Right lobe of liver (tissue), 6 donors: ENCODE data around the gene ACP3. TPM values are rescaled to one million over a fixed set of nuclear protein-coding genes. Genes with fewer than 3 reads are reported as not detected.

Experiments
- ATAC-seq, 4 donors: fragments of 200-7000 bp; cut with Tn5 transposase; one replicate each; pipeline ENCODE4 v1.9.1; 2020; ENCODE audit warnings: mild to moderate bottlenecking in 4 of 4, moderate library complexity in 4 of 4
- DNase-seq, 3 donors: peaks; one replicate each; pipeline ENCODE4 v3.0.0-alpha.2; 2020
- H3K27ac ChIP-seq, 3 donors: fragments of 200-600 bp; one replicate each; pipeline ENCODE4 v1.8.0; 2022
- H3K27me3 ChIP-seq, 2 donors: fragments of 200-600 bp; one replicate each; pipeline ENCODE4 v1.8.0; 2022
- H3K36me3 ChIP-seq, 4 donors: fragments of 200-600 bp; sonication (generic) in 1 of 4; one replicate each; pipeline versions ENCODE4 v1.5.1 to v1.8.0; 2017 to 2022; ENCODE audit warnings: control low read depth in 1 of 4
- H3K4me1 ChIP-seq, 4 donors: fragments of 200-600 bp; sonication (generic) in 1 of 4; one replicate each; pipeline versions ENCODE4 v1.5.1 to v1.8.0; 2017 to 2022; ENCODE audit warnings: control low read depth in 1 of 4
- H3K4me3 ChIP-seq, 3 donors: fragments of 200-600 bp; one replicate each; pipeline ENCODE4 v1.8.0; 2022
- H3K9me3 ChIP-seq, 4 donors: fragments of 200-600 bp; sonication (generic) in 1 of 4; one replicate each; pipeline versions ENCODE4 v1.5.1 to v1.8.0; 2017 to 2022; ENCODE audit warnings: control low read depth in 1 of 4
- CTCF ChIP-seq, 4 donors: fragments of 200-600 bp in 3 of 4; fragments of 450-650 bp in 1 of 4; IDR thresholded peaks; one replicate each; pipeline versions ENCODE4 v1.5.1 to v1.8.0; 2016 to 2022; ENCODE audit warnings: antibody characterized with exemption in 4 of 4, mild to moderate bottlenecking in 2 of 4
- POLR2A ChIP-seq: fragments of 450-650 bp; IDR thresholded peaks from one replicate; pipeline ENCODE4 v1.6.1; 2017; ENCODE audit warnings: antibody characterized with exemption, mild to moderate bottlenecking
- WGBS: methylation state at CpG from one replicate; pipeline ENCODE4 v1.1.6; 2018; ENCODE audit warnings: low coverage, low lambda C conversion rate; ENCODE audit not compliant: insufficient coverage; ENCODE audit errors: missing lambda C conversion rate; 5-methylcytosine and 5-hydroxymethylcytosine counted together
- intact Hi-C, 2 donors: fragments of 100-400 bp; cut with DNase I; formaldehyde crosslinking; loops; one replicate each; pipeline versions ENCODE4 v1.11.2 to v1.14.1; 2022
- total RNA-seq, 6 experiments: library from RNA; depleted of rRNA in 2 of 6; stranded (reverse); fragments of >200 nt in 2 of 6; fragmentation: NEBNext Ultra II Directional in 3 of 6; extraction: Animal tissue kit (Norgen Biotek cat#: 25700) in 3 of 6; gene quantifications; one replicate each; pipeline versions ENCODE4 v1.1.0 to v1.2.4, GENCODE V29; 2016 to 2023
- donor health status: DM: no; HTN: yes; CAD: no.
- donor health status: DM: no; HTN: no; CAD: no.
- donor health status: DM: no; HTN: no; CAD: no.
- donor health status: DM: no; HTN: yes; CAD: no.
- donor health status: DM: no; HTN: yes; CAD: no.

Gene ACP3
- total RNA-seq, 6 experiments from 2014 or later, result 0.12 to 0.49 (median 0.22) TPM; not detected in 1

- intact Hi-C loops, result loop anchor here in 1 of 2 donors (5.0 kb wide), 1 partner anchor 92 kb away; no protein-coding TSS in a partner anchor
Measured at GRCh38 chr3:132344666-132345280, 27.6 kb downstream of the ACP3 start.

GRCh38 chr3:132346841-132347736 lies 29.9 kb downstream of the ACP3 start:
- 81% methylated on average over 5 of the region's 5 CpGs for WGBS
- TF ChIP-seq POLR2A (no peak), CTCF (IDR thresholded peaks at IDR 0.05) (no peak)
- Histone ChIP-seq H3K27ac (no peak overlapping the region), H3K9me3 (no peaks in the 10 kb centered on the region), H3K4me3 (no peak overlapping the region), H3K27me3 (no peaks in the 10 kb centered on the region), H3K4me1 (peaks cover 0 to 5% (median 0%) of the 10 kb centered on the region in 4 donors), H3K36me3 (no peaks in the 10 kb centered on the region)
- peak in 2 of 4 donors; percentile 27 to 71 for ATAC-seq
- intact Hi-C loops, result no loop called here
- no peak for DNase-seq

More at GRCh38 chr3:132344666-132345280, 27.6 kb downstream of the ACP3 start:
- H3K27ac ChIP-seq, result no peak overlapping the region
- H3K36me3 ChIP-seq, result no peaks in the 10 kb centered on the region
- no peak for DNase-seq
- H3K4me3 ChIP-seq, result no peak overlapping the region
- no peak for TF ChIP-seq POLR2A
- no peak for TF ChIP-seq CTCF (IDR thresholded peaks at IDR 0.05)
- no peaks in the 10 kb centered on the region for H3K27me3 ChIP-seq
- H3K9me3 ChIP-seq, result no peaks in the 10 kb centered on the region
- no peak for ATAC-seq
- peaks cover 0 to 5% (median 0%) of the 10 kb centered on the region in 4 donors for H3K4me1 ChIP-seq

- H3K27me3 ChIP-seq, result no peaks in the 10 kb centered on the region
- H3K4me1 ChIP-seq, result peaks cover 0 to 4% (median 0%) of the 10 kb centered on the region in 4 donors
- ATAC-seq (no peak), DNase-seq (no peak)
- H3K36me3 ChIP-seq, result no peaks in the 10 kb centered on the region
- TF ChIP-seq CTCF (IDR thresholded peaks at IDR 0.05), result no peak
- TF ChIP-seq POLR2A, result no peak
- no peaks in the 10 kb centered on the region for H3K9me3 ChIP-seq
- intact Hi-C loops, result no loop called here
- 50% methylated on average over 1 of the region's 1 CpG for whole genome bisulfite sequencing
- H3K27ac ChIP-seq, result no peak overlapping the region
- H3K4me3 ChIP-seq, result no peak overlapping the region
Measured at GRCh38 chr3:132347811-132348210, 30.6 kb downstream of the ACP3 start.

GRCh38 chr3:132348531-132348930 lies 31.3 kb downstream of the ACP3 start:
- TF ChIP-seq CTCF (IDR thresholded peaks at IDR 0.05) (no peak), POLR2A (no peak)
- DNase-seq, result no peak
- intact Hi-C loops, result no loop called here

More at GRCh38 chr3:132348531-132348930, 31.3 kb downstream of the ACP3 start:
- H3K27me3 ChIP-seq, result no peaks in the 10 kb centered on the region
- WGBS, result 83% methylated on average over 1 of the region's 1 CpG
- no peaks in the 10 kb centered on the region for H3K36me3 ChIP-seq
- no peak overlapping the region for H3K4me3 ChIP-seq
- no peak overlapping the region for H3K27ac ChIP-seq
- no peaks in the 10 kb centered on the region for H3K9me3 ChIP-seq
- no peak for ATAC-seq
- H3K4me1 ChIP-seq, result no peaks in the 10 kb centered on the region
